ENCODE data around the gene KHDC4. TPM values are rescaled to one million over a fixed set of nuclear protein-coding genes. Genes with fewer than 3 reads are reported as not detected.
A peak's percentile ranks its signal among the peaks of the same experiment; 100 is the strongest.

Gene KHDC4
- total RNA-seq, 2 donors from 2014 or later, result 32.7 to 40.5 TPM

- 40 to 44% methylated on average over 5 of the region's 5 CpGs for WGBS, 2 donors
- intact Hi-C loops (cut with DNase I), result no loop called here
- no peaks in the 10 kb centered on the region for H3K36me3 ChIP-seq (replicated peaks in 1 of 2; ENCODE audit: insufficient read depth in 1 of 2, low read depth in 2 of 2)
- ATAC-seq (no peak), DNase-seq (peak in 1 of 4 donors; percentile 7)
- no peaks in the 10 kb centered on the region for H3K9me3 ChIP-seq
- H3K27me3 ChIP-seq, result no peaks in the 10 kb centered on the region
- peak overlapping the region; percentile 85 to 92 (median 86) for H3K27ac ChIP-seq
- H3K4me1 ChIP-seq, result peaks cover 63% of the 10 kb centered on the region
- peak overlapping the region; percentile 44 to 85 for H3K4me3 ChIP-seq
- TF ChIP-seq CTCF (IDR thresholded peaks at IDR 0.05) (no peak), POLR2A (IDR thresholded peaks at IDR 0.05) (no peak)
Measured at GRCh38 chr1:155976913-155977689, 42.9 kb upstream of the KHDC4 start.

GRCh38 chr1:155976062-155976912 lies 42.1 kb upstream of the KHDC4 start:
- ATAC-seq (no peak), DNase-seq (peak in 3 of 4 donors; percentile 35 to 46 (median 46))
- H3K27me3 ChIP-seq, result no peaks in the 10 kb centered on the region
- peak overlapping the region in 3 of 4 donors; percentile 85 to 92 (median 86) for H3K27ac ChIP-seq
- TF ChIP-seq POLR2A (IDR thresholded peaks at IDR 0.05), result no peak
- TF ChIP-seq CTCF (IDR thresholded peaks at IDR 0.05), result no peak
- H3K4me1 ChIP-seq, result peaks cover 66% of the 10 kb centered on the region
- 27 to 36% methylated on average over 12 to 14 of the region's 14 CpGs for whole genome bisulfite sequencing, 2 donors
- H3K36me3 ChIP-seq (replicated peaks in 1 of 2; ENCODE audit: insufficient read depth in 1 of 2, low read depth in 2 of 2), result no peaks in the 10 kb centered on the region
- intact Hi-C loops (cut with DNase I), result no loop called here
- no peak overlapping the region for H3K4me3 ChIP-seq
- no peaks in the 10 kb centered on the region for H3K9me3 ChIP-seq

- peaks cover 64% of the 10 kb centered on the region for H3K4me1 ChIP-seq
- intact Hi-C loops (cut with DNase I), result no loop called here
- ATAC-seq, result no peak
Measured at GRCh38 chr1:155975375-155976061, 41.3 kb upstream of the KHDC4 start.

More at GRCh38 chr1:155975375-155976061, 41.3 kb upstream of the KHDC4 start:
- Histone ChIP-seq H3K9me3 (no peaks in the 10 kb centered on the region), H3K36me3 (replicated peaks in 1 of 2; ENCODE audit: insufficient read depth in 1 of 2, low read depth in 2 of 2) (no peaks in the 10 kb centered on the region), H3K27ac (peak overlapping the region in 3 of 4 donors; percentile 85 to 92 (median 86)), H3K27me3 (no peaks in the 10 kb centered on the region), H3K4me3 (no peak overlapping the region)
- WGBS, 2 donors, result 29 to 46% methylated on average over 4 of the region's 4 CpGs
- TF ChIP-seq CTCF (IDR thresholded peaks at IDR 0.05) (no peak), POLR2A (IDR thresholded peaks at IDR 0.05) (no peak)
- no peak for DNase-seq

Measured in body of pancreas (tissue), 4 donors.